GM12878 (cell line): ENCODE results near the gene SLC25A40. TPM values are rescaled to one million over a fixed set of nuclear protein-coding genes. Genes with fewer than 3 reads are reported as not detected.

Source experiments
- ATAC-seq: fragments of 200-7000 bp; cut with Tn5 transposase; 3 replicates; pipeline ENCODE4 v1.9.1; 2020; ENCODE audit warnings: mild to moderate bottlenecking, moderate library complexity
- BruUV-seq: library from RNA; stranded (reverse); fragments of 400-500 nt; replicated peaks from 2 replicates; lab custom pipeline; 2021; lab: Mats Ljungman, UMichigan
- CTCF ChIA-PET: fragments of 300-600 bp; sonication (Branson Sonifier 250); formaldehyde crosslinking; extraction: SDS; loops from one replicate; lab custom pipeline; 2021; ENCODE audit warnings: inconsistent platforms; lab: Yijun Ruan, JAX
- POLR2A ChIA-PET: fragments of 350-600 bp; formaldehyde crosslinking; extraction: SDS; loops from one replicate; lab custom pipeline; 2021; ENCODE audit warnings: inconsistent platforms; lab: Charles Lee
- RAD21 ChIA-PET: fragments of 300-600 bp; sonication (Branson Sonifier 250); formaldehyde crosslinking; loops from one replicate; lab custom pipeline; 2023; ENCODE audit warnings: antibody characterized with exemption; ENCODE audit not compliant: unreplicated experiment; lab: Charles Lee
- SMC1A ChIA-PET: fragments of 300-600 bp; sonication (Branson Sonifier 250); formaldehyde crosslinking; loops from one replicate; lab custom pipeline; 2023; ENCODE audit not compliant: unreplicated experiment, uncharacterized antibody; lab: Charles Lee
- DNase-seq: peaks from one replicate; pipeline ENCODE4 v3.0.0-alpha.2; 2011; ENCODE audit warnings: low read depth, low spot score
- FAIRE-seq: peaks from 3 replicates; lab custom pipeline; 2011; peaks lifted over from hg19 to GRCh38; lab: Jason Lieb, UNC
- H2AFZ ChIP-seq: 2 replicates; pipeline ENCODE4 v1.6.0; 2011; ENCODE audit warnings: low read depth, low read length, control low read depth; ENCODE audit not compliant: control insufficient read depth
- H3K27ac ChIP-seq: 2 replicates; pipeline ENCODE4 v1.5.1; 2011; ENCODE audit warnings: control low read depth; ENCODE audit not compliant: control insufficient read depth, insufficient read depth
- H3K27me3 ChIP-seq, 2 experiments: replicated peaks in 1 of 2; 2 replicates each; pipeline versions ENCODE4 v1.6.0 to v1.6.1; 2011; ENCODE audit warnings: low read length in 1 of 2; ENCODE audit not compliant: control insufficient read depth in 2 of 2, insufficient read depth in 2 of 2
- H3K36me3 ChIP-seq, 2 experiments: 2 replicates each; pipeline ENCODE4 v1.5.1; 2011; ENCODE audit warnings: low read length in 1 of 2; ENCODE audit not compliant: control insufficient read depth in 2 of 2, insufficient read depth in 2 of 2
- H3K4me1 ChIP-seq: 2 replicates; pipeline ENCODE4 v1.6.1; 2011; ENCODE audit warnings: mild to moderate bottlenecking, low read length, moderate library complexity, mixed read lengths; ENCODE audit not compliant: control insufficient read depth, insufficient read depth
- H3K4me2 ChIP-seq: 2 replicates; pipeline ENCODE4 v1.6.0; 2011; ENCODE audit warnings: control low read depth; ENCODE audit not compliant: control insufficient read depth, insufficient read depth
- H3K4me3 ChIP-seq: fragments of 200-600 bp; sonication (generic); 2 replicates; pipeline ENCODE4 v1.5.1; 2016
- H3K79me2 ChIP-seq: 2 replicates; pipeline ENCODE4 v1.6.0; 2011; ENCODE audit warnings: low read length; ENCODE audit not compliant: control insufficient read depth, insufficient read depth
- H3K9ac ChIP-seq: 2 replicates; pipeline ENCODE4 v1.8.0; 2011; ENCODE audit warnings: low read length, control low read depth, mixed read lengths; ENCODE audit not compliant: control insufficient read depth, insufficient read depth
- H3K9me3 ChIP-seq: replicated peaks from 3 replicates; pipeline ENCODE4 v1.5.1; 2011; ENCODE audit warnings: mild to moderate bottlenecking, low read length; ENCODE audit not compliant: control insufficient read depth, insufficient read depth
- H4K20me1 ChIP-seq: 2 replicates; pipeline ENCODE4 v1.6.0; 2011; ENCODE audit not compliant: control insufficient read depth, insufficient read depth
- ATF7 ChIP-seq: fragments of 450-650 bp; IDR thresholded peaks from 2 replicates; pipeline ENCODE4 v1.6.1; 2016; ENCODE audit warnings: low read depth, mild to moderate bottlenecking
- CHD2 ChIP-seq: IDR thresholded peaks from 2 replicates; pipeline ENCODE4 v1.6.1; 2011; ENCODE audit warnings: low read depth, low read length, improper control_type of control experiment, borderline replicate concordance
- FOS ChIP-seq: IDR thresholded peaks from 3 replicates; pipeline ENCODE4 v1.6.1; 2011; ENCODE audit warnings: borderline replicate concordance; ENCODE audit not compliant: insufficient read length; ENCODE audit errors: extremely low read depth
- NFYA ChIP-seq: IDR thresholded peaks from 2 replicates; pipeline ENCODE4 v1.6.1; 2011; ENCODE audit warnings: low read depth, mild to moderate bottlenecking, low read length, improper control_type of control experiment, borderline replicate concordance
- NRF1 ChIP-seq: conservative IDR thresholded peaks from 2 replicates; pipeline ENCODE4 v1.6.1; 2011; ENCODE audit warnings: mild to moderate bottlenecking, low read depth, low read length, improper control_type of control experiment
- SMARCA5 ChIP-seq: fragments of 450-650 bp; IDR thresholded peaks from 2 replicates; pipeline ENCODE4 v1.6.1; 2017; ENCODE audit warnings: mild to moderate bottlenecking
- TARDBP ChIP-seq: IDR thresholded peaks from 2 replicates; pipeline ENCODE4 v1.6.1; 2016; ENCODE audit warnings: borderline replicate concordance
- WGBS: methylation state at CpG from one replicate; pipeline ENCODE4 v1.1.6; 2016; ENCODE audit warnings: low lambda C conversion rate; ENCODE audit not compliant: insufficient replicate concordance, insufficient coverage; ENCODE audit errors: missing lambda C conversion rate; 5-methylcytosine and 5-hydroxymethylcytosine counted together
- in situ Hi-C: fragments of 300-500 bp; cut with MboI; formaldehyde crosslinking; loops from 9 replicates; pipeline ENCODE4 v1.14.3; 2018; ENCODE audit warnings: mixed read lengths
- intact Hi-C: fragments of 100-400 bp; cut with micrococcal nuclease; formaldehyde crosslinking; loops from one replicate; pipeline ENCODE4 v1.14.2; 2022; ENCODE audit not compliant: unreplicated experiment
- polyA plus RNA-seq, 11 experiments: library from polyadenylated mRNA; depleted of rRNA in 4 of 11; unstranded in 6 of 11; stranded (reverse) in 5 of 11; fragments of >200 nt; fragmentation: Nextera tagmentation in 4 of 11; fragmentation: Illumina TruSeq in 1 of 11; extraction: Ambion mirVana in 4 of 11; extraction: Trizol in 1 of 11; gene quantifications; 1 replicate in 1 of 11; 2 replicates in 10 of 11; pipeline versions ENCODE4 v1.2.1 to v1.2.3, GENCODE V29; 2011 to 2016; ENCODE audit warnings: inconsistent platforms in 2 of 11, missing spikeins in 2 of 11, low read depth in 1 of 11
- total RNA-seq, 4 experiments: library from RNA; depleted of rRNA in 3 of 4; stranded (reverse); fragments of >200 nt in 3 of 4; fragmentation: Illumina TruSeq in 1 of 4; extraction: Trizol in 1 of 4; gene quantifications; 2 replicates each; pipeline versions ENCODE4 v1.2.1 to v1.2.3, GENCODE V29; 2013 to 2021
- TF ChIP-seq, protein P1 (sequence below): IDR thresholded peaks from 2 replicates; pipeline ENCODE4 v1.6.1; 2012; ENCODE audit warnings: mild to moderate bottlenecking, low read depth, low read length
- TF ChIP-seq, protein P2 (sequence below): fragments of 450-650 bp; IDR thresholded peaks from 2 replicates; pipeline ENCODE4 v1.6.1; 2017; ENCODE audit warnings: mild to moderate bottlenecking
- TF ChIP-seq, protein P3 (sequence below): fragments of 450-650 bp; IDR thresholded peaks from 2 replicates; pipeline ENCODE4 v1.6.1; 2016; ENCODE audit warnings: mild to moderate bottlenecking
- TF ChIP-seq, protein P4 (sequence below): IDR thresholded peaks from 2 replicates; pipeline ENCODE4 v1.6.1; 2012; ENCODE audit warnings: low read length, inconsistent platforms

The SLC25A40 gene
- total and polyA plus RNA-seq, 10 of the 15 experiments (the other 5 are each of a cell fraction or from before 2014, with no cell fraction given): 15.8 to 60.3 (median 22.2) TPM

DNA sequence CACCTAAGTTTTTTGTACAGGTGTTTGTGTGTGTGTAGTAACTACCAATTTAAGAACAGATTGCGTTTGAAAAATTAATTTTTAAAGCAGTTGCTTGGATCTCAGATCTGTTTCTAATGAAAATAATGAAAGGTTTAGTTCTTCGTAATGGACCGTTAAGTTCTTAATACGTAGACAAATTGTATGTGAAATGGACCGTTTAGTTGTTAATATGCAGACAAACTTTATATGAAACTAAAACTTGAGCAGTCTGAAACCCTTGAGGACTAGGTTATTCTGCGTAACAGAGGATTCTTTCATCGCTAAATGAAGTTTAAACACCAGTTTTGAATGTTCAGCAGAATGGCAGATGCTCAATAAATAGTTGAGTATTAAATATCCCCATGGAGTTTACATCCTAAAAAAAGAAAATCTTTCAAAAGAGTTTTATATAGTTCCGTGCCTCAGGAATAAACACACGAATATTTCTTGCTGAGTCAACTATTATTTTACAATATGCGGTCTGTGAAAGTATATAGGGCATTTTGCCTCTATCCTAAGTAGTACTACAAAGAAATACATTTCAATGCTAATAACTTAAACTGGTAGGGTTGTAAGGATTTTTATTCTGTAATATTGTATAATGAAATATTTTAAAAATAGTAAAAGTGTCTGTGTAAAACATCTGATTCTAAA, 1.3 kb upstream of the SLC25A40 start:
- no peak for DNase-seq
- BruUV-seq: no TSS peak
- in situ Hi-C loops: no loop called here
- CTCF ChIA-PET: interaction anchor here (1.3 kb wide), 1 partner anchor 10 kb away, joined by 5 read pairs; no protein-coding TSS in a partner anchor
- 1% methylated on average over 10 of the region's 10 CpGs for WGBS
- SMC1A ChIA-PET: interaction anchor here (1.0 to 2.7 kb wide), 4 partner anchors 10 to 49 kb away, joined by 3 to 11 read pairs (median 4); no protein-coding TSS in a partner anchor
- peak overlapping the region; percentile 88 for H3K4me3 ChIP-seq
- H3K27ac ChIP-seq: peak overlapping the region; percentile 92
- ATAC-seq: no peak
- H3K9me3 ChIP-seq: peaks cover 2% of the 10 kb centered on the region
- 0 out of 4 replicates have a peak, but pooled peaks cover 0 to 6% of the 10 kb centered on the region in 2 experiments for H3K36me3 ChIP-seq
- no peaks in the 10 kb centered on the region for H3K27me3 ChIP-seq
- H3K9ac ChIP-seq: peak overlapping the region; percentile 96
- H4K20me1 ChIP-seq: no peaks in the 10 kb centered on the region
- TF ChIP-seq FOS (no peak), SMARCA5 (no peak), CHD2 (no peak), NFYA (no peak), ATF7 (no peak), NRF1 (no peak), TARDBP (no peak)
- TF ChIP-seq, protein P1, sequence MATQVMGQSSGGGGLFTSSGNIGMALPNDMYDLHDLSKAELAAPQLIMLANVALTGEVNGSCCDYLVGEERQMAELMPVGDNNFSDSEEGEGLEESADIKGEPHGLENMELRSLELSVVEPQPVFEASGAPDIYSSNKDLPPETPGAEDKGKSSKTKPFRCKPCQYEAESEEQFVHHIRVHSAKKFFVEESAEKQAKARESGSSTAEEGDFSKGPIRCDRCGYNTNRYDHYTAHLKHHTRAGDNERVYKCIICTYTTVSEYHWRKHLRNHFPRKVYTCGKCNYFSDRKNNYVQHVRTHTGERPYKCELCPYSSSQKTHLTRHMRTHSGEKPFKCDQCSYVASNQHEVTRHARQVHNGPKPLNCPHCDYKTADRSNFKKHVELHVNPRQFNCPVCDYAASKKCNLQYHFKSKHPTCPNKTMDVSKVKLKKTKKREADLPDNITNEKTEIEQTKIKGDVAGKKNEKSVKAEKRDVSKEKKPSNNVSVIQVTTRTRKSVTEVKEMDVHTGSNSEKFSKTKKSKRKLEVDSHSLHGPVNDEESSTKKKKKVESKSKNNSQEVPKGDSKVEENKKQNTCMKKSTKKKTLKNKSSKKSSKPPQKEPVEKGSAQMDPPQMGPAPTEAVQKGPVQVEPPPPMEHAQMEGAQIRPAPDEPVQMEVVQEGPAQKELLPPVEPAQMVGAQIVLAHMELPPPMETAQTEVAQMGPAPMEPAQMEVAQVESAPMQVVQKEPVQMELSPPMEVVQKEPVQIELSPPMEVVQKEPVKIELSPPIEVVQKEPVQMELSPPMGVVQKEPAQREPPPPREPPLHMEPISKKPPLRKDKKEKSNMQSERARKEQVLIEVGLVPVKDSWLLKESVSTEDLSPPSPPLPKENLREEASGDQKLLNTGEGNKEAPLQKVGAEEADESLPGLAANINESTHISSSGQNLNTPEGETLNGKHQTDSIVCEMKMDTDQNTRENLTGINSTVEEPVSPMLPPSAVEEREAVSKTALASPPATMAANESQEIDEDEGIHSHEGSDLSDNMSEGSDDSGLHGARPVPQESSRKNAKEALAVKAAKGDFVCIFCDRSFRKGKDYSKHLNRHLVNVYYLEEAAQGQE: no peak
- TF ChIP-seq, protein P2, sequence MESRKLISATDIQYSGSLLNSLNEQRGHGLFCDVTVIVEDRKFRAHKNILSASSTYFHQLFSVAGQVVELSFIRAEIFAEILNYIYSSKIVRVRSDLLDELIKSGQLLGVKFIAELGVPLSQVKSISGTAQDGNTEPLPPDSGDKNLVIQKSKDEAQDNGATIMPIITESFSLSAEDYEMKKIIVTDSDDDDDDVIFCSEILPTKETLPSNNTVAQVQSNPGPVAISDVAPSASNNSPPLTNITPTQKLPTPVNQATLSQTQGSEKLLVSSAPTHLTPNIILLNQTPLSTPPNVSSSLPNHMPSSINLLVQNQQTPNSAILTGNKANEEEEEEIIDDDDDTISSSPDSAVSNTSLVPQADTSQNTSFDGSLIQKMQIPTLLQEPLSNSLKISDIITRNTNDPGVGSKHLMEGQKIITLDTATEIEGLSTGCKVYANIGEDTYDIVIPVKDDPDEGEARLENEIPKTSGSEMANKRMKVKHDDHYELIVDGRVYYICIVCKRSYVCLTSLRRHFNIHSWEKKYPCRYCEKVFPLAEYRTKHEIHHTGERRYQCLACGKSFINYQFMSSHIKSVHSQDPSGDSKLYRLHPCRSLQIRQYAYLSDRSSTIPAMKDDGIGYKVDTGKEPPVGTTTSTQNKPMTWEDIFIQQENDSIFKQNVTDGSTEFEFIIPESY: no peak
- TF ChIP-seq, protein P3, sequence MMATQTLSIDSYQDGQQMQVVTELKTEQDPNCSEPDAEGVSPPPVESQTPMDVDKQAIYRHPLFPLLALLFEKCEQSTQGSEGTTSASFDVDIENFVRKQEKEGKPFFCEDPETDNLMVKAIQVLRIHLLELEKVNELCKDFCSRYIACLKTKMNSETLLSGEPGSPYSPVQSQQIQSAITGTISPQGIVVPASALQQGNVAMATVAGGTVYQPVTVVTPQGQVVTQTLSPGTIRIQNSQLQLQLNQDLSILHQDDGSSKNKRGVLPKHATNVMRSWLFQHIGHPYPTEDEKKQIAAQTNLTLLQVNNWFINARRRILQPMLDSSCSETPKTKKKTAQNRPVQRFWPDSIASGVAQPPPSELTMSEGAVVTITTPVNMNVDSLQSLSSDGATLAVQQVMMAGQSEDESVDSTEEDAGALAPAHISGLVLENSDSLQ: no peak
- TF ChIP-seq, protein P4, sequence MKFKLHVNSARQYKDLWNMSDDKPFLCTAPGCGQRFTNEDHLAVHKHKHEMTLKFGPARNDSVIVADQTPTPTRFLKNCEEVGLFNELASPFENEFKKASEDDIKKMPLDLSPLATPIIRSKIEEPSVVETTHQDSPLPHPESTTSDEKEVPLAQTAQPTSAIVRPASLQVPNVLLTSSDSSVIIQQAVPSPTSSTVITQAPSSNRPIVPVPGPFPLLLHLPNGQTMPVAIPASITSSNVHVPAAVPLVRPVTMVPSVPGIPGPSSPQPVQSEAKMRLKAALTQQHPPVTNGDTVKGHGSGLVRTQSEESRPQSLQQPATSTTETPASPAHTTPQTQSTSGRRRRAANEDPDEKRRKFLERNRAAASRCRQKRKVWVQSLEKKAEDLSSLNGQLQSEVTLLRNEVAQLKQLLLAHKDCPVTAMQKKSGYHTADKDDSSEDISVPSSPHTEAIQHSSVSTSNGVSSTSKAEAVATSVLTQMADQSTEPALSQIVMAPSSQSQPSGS: no peak
- H2AFZ ChIP-seq: peak overlapping the region; percentile 37
- H3K4me1 ChIP-seq: no peaks in the 10 kb centered on the region
- RAD21 ChIA-PET: interaction anchor here (0.7 to 1.0 kb wide), 2 partner anchors 9 to 50 kb away, joined by 4 to 5 read pairs; no protein-coding TSS in a partner anchor
- POLR2A ChIA-PET: interaction anchor here (1.2 to 3.2 kb wide), 4 partner anchors 50 to 533 kb away, joined by 3 to 20 read pairs (median 4); partner anchors contain the start of genes ABCB1, ADAM22 and CROT
- intact Hi-C loops: loop anchor here (2.0 to 10.0 kb wide), 5 partner anchors 340 to 723 kb away; partner anchors contain the start of genes ABCB4, DMTF1 and TMEM243
- peak overlapping the region; percentile 87 for H3K4me2 ChIP-seq
- peaks cover 96% of the 10 kb centered on the region for H3K79me2 ChIP-seq
- no peak for FAIRE-seq
